ENCODE measurements around the gene KCNA3.

Gene KCNA3

DNA sequence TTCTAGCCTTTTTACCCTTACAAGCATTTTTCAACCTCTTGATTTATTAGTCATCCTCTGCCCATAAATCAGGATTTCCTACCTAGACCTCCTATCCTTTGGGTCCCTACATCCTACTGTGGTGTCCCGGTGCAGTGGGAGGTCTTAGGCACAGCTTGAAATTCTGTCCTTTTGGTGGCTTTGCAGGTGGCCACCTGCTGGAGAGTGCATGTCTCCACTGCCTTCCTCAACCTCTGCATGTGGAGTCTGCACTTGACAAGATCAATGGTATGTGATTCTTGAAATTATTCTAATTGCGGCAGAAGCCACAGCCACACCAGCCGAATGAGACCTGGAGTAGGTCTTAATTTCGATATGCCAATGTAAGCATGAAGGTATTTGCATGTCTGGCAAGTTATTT lies 11.4 kb upstream of the KCNA3 start:
- DNase-seq (ENCODE audit: low read depth), result no peak
- in situ Hi-C loops (cut with HindIII; ENCODE audit: low sequenced_read_pairs), result no loop called here
- TF ChIP-seq CTCF (IDR thresholded peaks at IDR 0.05; ENCODE audit: low read depth, low read length, missing control alignments), result no peak
- H3K4me3 ChIP-seq (ENCODE audit: low read depth, low read length), result no peak overlapping the region

DNA sequence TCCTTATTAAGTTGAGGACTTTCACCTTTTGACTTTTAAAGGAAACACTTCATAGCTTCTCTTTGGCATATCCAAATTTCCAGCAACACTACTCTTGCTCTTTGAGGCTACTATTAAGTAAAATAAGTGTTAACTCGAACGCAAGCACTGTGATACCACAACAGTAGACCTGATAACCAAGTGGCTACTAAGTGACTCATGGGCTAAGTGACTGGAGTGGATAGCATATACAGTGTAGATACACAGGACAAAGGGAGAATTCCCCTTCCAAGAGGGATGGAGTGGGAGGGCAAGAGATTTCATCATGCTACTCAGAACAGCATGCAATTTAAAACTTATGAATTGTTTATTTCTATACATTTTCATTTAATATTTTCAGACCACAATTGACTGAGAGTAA lies 9.8 kb upstream of the KCNA3 start:
- H3K4me3 ChIP-seq (ENCODE audit: low read depth, low read length), result no peak overlapping the region
- TF ChIP-seq CTCF (IDR thresholded peaks at IDR 0.05; ENCODE audit: low read depth, low read length, missing control alignments), result no peak
- in situ Hi-C loops (cut with HindIII; ENCODE audit: low sequenced_read_pairs), result no loop called here
- no peak for DNase-seq (ENCODE audit: low read depth)

DNA sequence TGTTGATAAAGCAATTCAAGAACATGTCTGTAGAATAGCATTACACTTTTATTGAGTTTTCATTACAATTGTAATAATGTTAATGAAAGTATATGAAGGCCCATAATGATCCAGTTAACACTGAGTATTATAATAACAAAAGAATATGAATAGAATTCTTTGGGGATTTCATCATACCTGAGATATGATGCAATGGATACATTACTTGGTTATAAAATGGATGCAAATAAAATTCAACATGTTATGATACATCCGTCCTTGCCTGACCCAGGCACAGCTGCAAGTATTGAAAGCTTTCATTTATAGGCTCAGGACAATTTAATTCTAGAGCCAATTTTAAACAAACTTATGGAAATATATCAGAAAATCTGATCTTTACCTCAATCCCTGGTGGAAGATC lies 8.2 kb upstream of the KCNA3 start:
- in situ Hi-C loops (cut with HindIII; ENCODE audit: low sequenced_read_pairs), result no loop called here
- TF ChIP-seq CTCF (IDR thresholded peaks at IDR 0.05; ENCODE audit: low read depth, low read length, missing control alignments), result no peak
- H3K4me3 ChIP-seq (ENCODE audit: low read depth, low read length), result no peak overlapping the region
- DNase-seq (ENCODE audit: low read depth), result no peak

DNA sequence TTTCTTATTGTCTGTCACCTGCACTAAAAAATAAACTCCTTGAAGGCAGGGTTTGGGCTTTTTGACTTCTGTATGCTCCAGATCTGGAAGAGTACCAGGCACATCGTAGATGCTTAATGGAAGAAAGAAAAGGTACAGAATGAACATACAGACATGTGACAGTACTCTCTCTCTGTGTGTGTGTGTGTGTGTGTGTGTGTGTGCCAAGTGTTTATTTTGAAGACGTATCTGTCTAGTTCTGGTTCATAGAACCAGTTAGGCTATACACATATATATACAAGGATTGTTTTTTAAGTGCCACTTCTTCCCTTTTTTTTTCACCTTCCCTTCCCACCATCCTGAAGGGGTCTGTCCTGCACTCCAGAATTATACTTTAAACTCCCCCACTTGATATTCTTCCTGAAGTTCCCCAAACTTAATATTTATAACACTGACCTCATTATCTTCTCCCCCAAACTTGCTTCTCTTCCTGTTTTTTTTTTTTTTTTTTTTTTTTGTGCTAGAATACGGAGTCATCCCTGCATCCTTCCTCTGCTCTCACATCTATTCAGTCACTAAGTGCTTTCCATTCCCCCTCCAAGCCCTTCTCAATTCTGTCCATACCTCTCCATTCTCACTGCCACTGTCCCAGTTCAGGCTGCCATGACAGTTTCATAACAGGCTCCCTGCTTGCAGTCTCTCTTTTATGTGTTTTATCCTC lies 5.4 kb upstream of the KCNA3 start:
- in situ Hi-C loops (cut with HindIII; ENCODE audit: low sequenced_read_pairs), result no loop called here
- TF ChIP-seq CTCF (IDR thresholded peaks at IDR 0.05; ENCODE audit: low read depth, low read length, missing control alignments), result no peak

DNA sequence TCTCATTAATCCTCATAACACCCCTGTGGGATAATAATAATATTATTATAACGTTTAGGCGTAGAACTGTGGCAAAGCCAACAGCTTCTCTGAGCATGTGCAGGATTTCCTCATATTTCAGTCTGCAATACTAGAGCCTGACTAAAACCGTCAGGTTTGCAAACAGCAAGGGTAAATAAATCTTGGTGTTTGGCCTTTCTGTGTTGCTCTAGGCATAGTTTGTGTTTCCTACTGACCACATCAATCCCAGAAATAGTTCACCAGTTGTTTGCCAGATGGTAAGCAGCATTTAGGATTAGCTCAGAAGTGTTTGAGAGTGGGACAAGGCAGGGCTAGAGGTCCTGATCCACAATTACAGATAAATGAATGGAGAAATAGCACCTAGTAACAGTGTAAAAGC lies 2.8 kb upstream of the KCNA3 start:
- DNase-seq (ENCODE audit: low read depth), result no peak
- in situ Hi-C loops (cut with HindIII; ENCODE audit: low sequenced_read_pairs), result no loop called here

More for the DNA sequence above, 5.4 kb upstream of the KCNA3 start:
- no peak overlapping the region for H3K4me3 ChIP-seq (ENCODE audit: low read depth, low read length)
- DNase-seq (ENCODE audit: low read depth), result no peak

DNA sequence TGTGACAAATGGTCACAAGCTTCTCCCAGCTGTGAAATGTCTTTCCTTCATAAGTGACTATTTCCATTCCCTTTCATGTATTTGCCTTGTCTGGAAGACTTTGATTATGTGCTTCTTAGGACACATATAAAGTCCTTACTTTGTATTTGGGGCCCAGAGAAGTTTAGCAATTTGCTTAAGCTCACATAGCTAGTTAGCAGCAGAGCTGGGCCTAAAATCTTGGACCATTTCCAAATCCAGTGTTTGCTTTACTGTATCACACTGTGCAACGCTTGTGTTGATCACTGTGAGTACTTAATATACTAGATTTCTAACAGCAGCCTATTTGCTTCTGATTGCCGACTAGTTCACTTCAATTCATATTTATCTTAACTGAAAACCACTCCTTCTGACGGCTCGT lies 2.2 kb upstream of the KCNA3 start:
- in situ Hi-C loops (cut with HindIII; ENCODE audit: low sequenced_read_pairs), result no loop called here
- no peak for TF ChIP-seq CTCF (IDR thresholded peaks at IDR 0.05; ENCODE audit: low read depth, low read length, missing control alignments)
- no peak overlapping the region for H3K4me3 ChIP-seq (ENCODE audit: low read depth, low read length)
- no peak for DNase-seq (ENCODE audit: low read depth)

More for the DNA sequence above, 2.8 kb upstream of the KCNA3 start:
- no peak overlapping the region for H3K4me3 ChIP-seq (ENCODE audit: low read depth, low read length)
- no peak for TF ChIP-seq CTCF (IDR thresholded peaks at IDR 0.05; ENCODE audit: low read depth, low read length, missing control alignments)

Data from astrocyte of the cerebellum (primary cell).